Fibroblast of lung (primary cell): Measurements from ENCODE around the gene TMEM191B.
"Not testable (repeated sequence)": the region's sequence is repeated elsewhere in the genome, so short reads cannot be mapped to it uniquely, and the experiment has no call there.

Experiments
- EZH2 ChIP-seq: IDR thresholded peaks from 2 replicates; pipeline ENCODE4 v1.5.1; 2012; ENCODE audit warnings: low read length, control low read depth, mild to moderate bottlenecking; ENCODE audit errors: missing control alignments
- TF ChIP-seq, protein P1 (sequence below), 2 donors: IDR thresholded peaks in 1 of 2; conservative IDR thresholded peaks in 1 of 2; 1 replicate in 1 of 2; 2 replicates in 1 of 2; pipeline ENCODE4 v1.5.1; 2011 to 2012; ENCODE audit warnings: low read length in 2 of 2, control low read depth in 1 of 2, inconsistent platforms in 1 of 2, low read depth in 1 of 2, mild to moderate bottlenecking in 1 of 2

DNA sequence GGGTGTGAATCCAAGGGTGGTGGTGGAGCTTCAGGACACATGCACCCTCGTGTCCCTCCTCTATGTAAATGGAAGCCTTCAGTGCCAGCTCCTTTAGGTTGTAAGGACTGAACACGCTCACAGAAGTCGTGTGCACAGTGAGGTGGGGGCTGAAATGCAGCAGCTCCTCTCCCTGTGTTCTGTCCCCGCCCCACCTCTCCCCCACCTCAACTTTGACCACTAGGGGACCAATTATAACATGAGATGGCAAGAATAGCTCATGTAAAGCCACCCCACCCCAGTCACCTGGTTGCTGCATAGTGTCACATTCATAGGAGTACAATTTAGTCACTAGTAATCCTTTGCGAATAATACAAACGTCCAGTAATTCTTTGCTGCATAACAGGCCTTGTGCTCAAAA lies 4.8 kb upstream of the TMEM191B start:
- TF ChIP-seq, protein P1, sequence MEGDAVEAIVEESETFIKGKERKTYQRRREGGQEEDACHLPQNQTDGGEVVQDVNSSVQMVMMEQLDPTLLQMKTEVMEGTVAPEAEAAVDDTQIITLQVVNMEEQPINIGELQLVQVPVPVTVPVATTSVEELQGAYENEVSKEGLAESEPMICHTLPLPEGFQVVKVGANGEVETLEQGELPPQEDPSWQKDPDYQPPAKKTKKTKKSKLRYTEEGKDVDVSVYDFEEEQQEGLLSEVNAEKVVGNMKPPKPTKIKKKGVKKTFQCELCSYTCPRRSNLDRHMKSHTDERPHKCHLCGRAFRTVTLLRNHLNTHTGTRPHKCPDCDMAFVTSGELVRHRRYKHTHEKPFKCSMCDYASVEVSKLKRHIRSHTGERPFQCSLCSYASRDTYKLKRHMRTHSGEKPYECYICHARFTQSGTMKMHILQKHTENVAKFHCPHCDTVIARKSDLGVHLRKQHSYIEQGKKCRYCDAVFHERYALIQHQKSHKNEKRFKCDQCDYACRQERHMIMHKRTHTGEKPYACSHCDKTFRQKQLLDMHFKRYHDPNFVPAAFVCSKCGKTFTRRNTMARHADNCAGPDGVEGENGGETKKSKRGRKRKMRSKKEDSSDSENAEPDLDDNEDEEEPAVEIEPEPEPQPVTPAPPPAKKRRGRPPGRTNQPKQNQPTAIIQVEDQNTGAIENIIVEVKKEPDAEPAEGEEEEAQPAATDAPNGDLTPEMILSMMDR (conservative IDR thresholded peaks at IDR 0.05 in 1 of 2, IDR thresholded peaks at IDR 0.05 in 1 of 2; ENCODE audit: low read depth in 1 of 2, low read length in 2 of 2): not testable (repeated sequence)
- TF ChIP-seq EZH2: not testable (repeated sequence)
